GM12878 (cell line): Measurements from ENCODE around the gene MRPL1. TPM values are rescaled to one million over a fixed set of nuclear protein-coding genes. Genes with fewer than 3 reads are reported as not detected.

Source experiments
- ATAC-seq: fragments of 200-7000 bp; cut with Tn5 transposase; 3 replicates; pipeline ENCODE4 v1.9.1; 2020; ENCODE audit warnings: mild to moderate bottlenecking, moderate library complexity
- BruUV-seq: library from RNA; stranded (reverse); fragments of 400-500 nt; replicated peaks from 2 replicates; lab custom pipeline; 2021; lab: Mats Ljungman, UMichigan
- CTCF ChIA-PET: fragments of 300-600 bp; sonication (Branson Sonifier 250); formaldehyde crosslinking; extraction: SDS; loops from one replicate; lab custom pipeline; 2021; ENCODE audit warnings: inconsistent platforms; lab: Yijun Ruan, JAX
- POLR2A ChIA-PET: fragments of 350-600 bp; formaldehyde crosslinking; extraction: SDS; loops from one replicate; lab custom pipeline; 2021; ENCODE audit warnings: inconsistent platforms; lab: Charles Lee
- RAD21 ChIA-PET: fragments of 300-600 bp; sonication (Branson Sonifier 250); formaldehyde crosslinking; loops from one replicate; lab custom pipeline; 2023; ENCODE audit warnings: antibody characterized with exemption; ENCODE audit not compliant: unreplicated experiment; lab: Charles Lee
- SMC1A ChIA-PET: fragments of 300-600 bp; sonication (Branson Sonifier 250); formaldehyde crosslinking; loops from one replicate; lab custom pipeline; 2023; ENCODE audit not compliant: unreplicated experiment, uncharacterized antibody; lab: Charles Lee
- DNase-seq: peaks from one replicate; pipeline ENCODE4 v3.0.0-alpha.2; 2011; ENCODE audit warnings: low read depth, low spot score
- FAIRE-seq: peaks from 3 replicates; lab custom pipeline; 2011; peaks lifted over from hg19 to GRCh38; lab: Jason Lieb, UNC
- H2AFZ ChIP-seq: 2 replicates; pipeline ENCODE4 v1.6.0; 2011; ENCODE audit warnings: low read depth, low read length, control low read depth; ENCODE audit not compliant: control insufficient read depth
- H3K27ac ChIP-seq: 2 replicates; pipeline ENCODE4 v1.5.1; 2011; ENCODE audit warnings: control low read depth; ENCODE audit not compliant: control insufficient read depth, insufficient read depth
- H3K27me3 ChIP-seq, 2 experiments: replicated peaks in 1 of 2; 2 replicates each; pipeline versions ENCODE4 v1.6.0 to v1.6.1; 2011; ENCODE audit warnings: low read length in 1 of 2; ENCODE audit not compliant: control insufficient read depth in 2 of 2, insufficient read depth in 2 of 2
- H3K36me3 ChIP-seq, 2 experiments: 2 replicates each; pipeline ENCODE4 v1.5.1; 2011; ENCODE audit warnings: low read length in 1 of 2; ENCODE audit not compliant: control insufficient read depth in 2 of 2, insufficient read depth in 2 of 2
- H3K4me1 ChIP-seq: 2 replicates; pipeline ENCODE4 v1.6.1; 2011; ENCODE audit warnings: mild to moderate bottlenecking, low read length, moderate library complexity, mixed read lengths; ENCODE audit not compliant: control insufficient read depth, insufficient read depth
- H3K4me2 ChIP-seq: 2 replicates; pipeline ENCODE4 v1.6.0; 2011; ENCODE audit warnings: control low read depth; ENCODE audit not compliant: control insufficient read depth, insufficient read depth
- H3K4me3 ChIP-seq: fragments of 200-600 bp; sonication (generic); 2 replicates; pipeline ENCODE4 v1.5.1; 2016
- H3K79me2 ChIP-seq: 2 replicates; pipeline ENCODE4 v1.6.0; 2011; ENCODE audit warnings: low read length; ENCODE audit not compliant: control insufficient read depth, insufficient read depth
- H3K9ac ChIP-seq: 2 replicates; pipeline ENCODE4 v1.8.0; 2011; ENCODE audit warnings: low read length, control low read depth, mixed read lengths; ENCODE audit not compliant: control insufficient read depth, insufficient read depth
- H3K9me3 ChIP-seq: replicated peaks from 3 replicates; pipeline ENCODE4 v1.5.1; 2011; ENCODE audit warnings: mild to moderate bottlenecking, low read length; ENCODE audit not compliant: control insufficient read depth, insufficient read depth
- H4K20me1 ChIP-seq: 2 replicates; pipeline ENCODE4 v1.6.0; 2011; ENCODE audit not compliant: control insufficient read depth, insufficient read depth
- ATF7 ChIP-seq: fragments of 450-650 bp; IDR thresholded peaks from 2 replicates; pipeline ENCODE4 v1.6.1; 2016; ENCODE audit warnings: low read depth, mild to moderate bottlenecking
- BCL11A ChIP-seq: IDR thresholded peaks from 2 replicates; pipeline ENCODE4 v1.6.1; 2011; ENCODE audit warnings: low read depth, low read length
- FOXM1 ChIP-seq: IDR thresholded peaks from 2 replicates; pipeline ENCODE4 v1.6.1; 2012; ENCODE audit warnings: low read depth, mild to moderate bottlenecking, inconsistent platforms, low read length, moderate library complexity
- HCFC1 ChIP-seq: fragments of 150-350 bp; IDR thresholded peaks from 2 replicates; pipeline ENCODE4 v1.6.1; 2014; ENCODE audit warnings: low read length
- MTA2 ChIP-seq: fragments of 450-650 bp; IDR thresholded peaks from 2 replicates; pipeline ENCODE4 v1.6.1; 2016; ENCODE audit warnings: low read depth, mild to moderate bottlenecking, moderate library complexity
- MXI1 ChIP-seq: fragments of 150-350 bp; IDR thresholded peaks from 2 replicates; pipeline ENCODE4 v1.6.1; 2011; ENCODE audit warnings: low read depth, mild to moderate bottlenecking, inconsistent platforms, low read length, improper control_type of control experiment
- PML ChIP-seq: IDR thresholded peaks from 2 replicates; pipeline ENCODE4 v1.6.1; 2012; ENCODE audit warnings: low read length, inconsistent platforms
- SRF ChIP-seq, 2 experiments: IDR thresholded peaks; 2 replicates each; pipeline ENCODE4 v1.6.1; 2011; ENCODE audit warnings: low read depth in 2 of 2, low read length in 2 of 2, mild to moderate bottlenecking in 1 of 2, moderate library complexity in 1 of 2
- ZNF207 ChIP-seq: fragments of 450-650 bp; IDR thresholded peaks from 2 replicates; pipeline ENCODE4 v1.6.1; 2014; ENCODE audit warnings: antibody characterized with exemption, mild to moderate bottlenecking, borderline replicate concordance
- ZSCAN29 ChIP-seq: fragments of 450-650 bp; IDR thresholded peaks from 2 replicates; pipeline ENCODE4 v1.6.1; 2017; ENCODE audit warnings: mild to moderate bottlenecking, moderate library complexity
- WGBS: methylation state at CpG from one replicate; pipeline ENCODE4 v1.1.6; 2016; ENCODE audit warnings: low lambda C conversion rate; ENCODE audit not compliant: insufficient replicate concordance, insufficient coverage; ENCODE audit errors: missing lambda C conversion rate; 5-methylcytosine and 5-hydroxymethylcytosine counted together
- in situ Hi-C: fragments of 300-500 bp; cut with MboI; formaldehyde crosslinking; loops from 9 replicates; pipeline ENCODE4 v1.14.3; 2018; ENCODE audit warnings: mixed read lengths
- intact Hi-C: fragments of 100-400 bp; cut with micrococcal nuclease; formaldehyde crosslinking; loops from one replicate; pipeline ENCODE4 v1.14.2; 2022; ENCODE audit not compliant: unreplicated experiment
- polyA plus RNA-seq, 11 experiments: library from polyadenylated mRNA; depleted of rRNA in 4 of 11; unstranded in 6 of 11; stranded (reverse) in 5 of 11; fragments of >200 nt; fragmentation: Nextera tagmentation in 4 of 11; fragmentation: Illumina TruSeq in 1 of 11; extraction: Ambion mirVana in 4 of 11; extraction: Trizol in 1 of 11; gene quantifications; 1 replicate in 1 of 11; 2 replicates in 10 of 11; pipeline versions ENCODE4 v1.2.1 to v1.2.3, GENCODE V29; 2011 to 2016; ENCODE audit warnings: inconsistent platforms in 2 of 11, missing spikeins in 2 of 11, low read depth in 1 of 11
- total RNA-seq, 4 experiments: library from RNA; depleted of rRNA in 3 of 4; stranded (reverse); fragments of >200 nt in 3 of 4; fragmentation: Illumina TruSeq in 1 of 4; extraction: Trizol in 1 of 4; gene quantifications; 2 replicates each; pipeline versions ENCODE4 v1.2.1 to v1.2.3, GENCODE V29; 2013 to 2021
- TF ChIP-seq, protein P1 (sequence below): fragments of 450-650 bp; formaldehyde crosslinking; IDR thresholded peaks from 2 replicates; pipeline ENCODE4 v1.4.0; 2020; ENCODE audit warnings: mild to moderate bottlenecking, moderate library complexity
- TF ChIP-seq, protein P2 (sequence below): fragments of 450-650 bp; IDR thresholded peaks from 2 replicates; pipeline ENCODE4 v1.6.1; 2016; ENCODE audit warnings: mild to moderate bottlenecking

Gene MRPL1
- total and polyA plus RNA-seq, 10 of the 15 experiments (the other 5 are each of a cell fraction or from before 2014, with no cell fraction given), result 20.2 to 35.7 (median 28.2) TPM

DNA sequence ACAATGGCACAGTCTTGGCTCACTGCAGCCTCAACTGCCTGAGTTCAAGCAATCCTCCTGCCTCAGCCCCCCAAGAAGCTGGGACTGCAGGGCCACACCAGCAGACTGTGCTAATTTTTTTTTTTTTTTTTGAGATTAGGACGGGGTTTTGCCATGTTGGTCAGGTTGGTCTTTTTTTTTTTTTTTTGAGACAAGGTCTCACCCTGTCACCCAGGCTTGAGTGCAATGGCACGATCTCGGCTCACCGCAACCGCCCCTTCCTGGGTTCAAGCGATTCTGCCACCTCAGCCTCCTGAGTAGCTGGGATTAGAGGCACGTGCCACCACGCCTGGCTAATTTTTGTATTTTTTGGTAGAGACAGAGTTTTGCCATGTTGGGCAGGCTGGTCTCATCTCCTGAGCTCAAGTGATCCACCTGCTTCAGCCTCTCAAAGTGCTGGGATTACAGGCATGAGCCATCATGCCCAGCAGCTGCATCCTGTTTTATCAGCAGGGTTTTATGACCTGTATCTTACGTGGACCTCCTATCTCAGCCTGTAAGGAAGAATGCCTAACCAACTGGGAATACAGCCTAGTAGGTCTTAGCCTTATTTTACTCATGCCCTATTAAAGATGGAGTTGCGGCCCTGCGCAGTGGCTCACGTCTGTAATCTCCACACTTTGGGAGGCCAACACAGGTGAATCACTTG lies 13.2 kb upstream of the MRPL1 start:
- no peak for ATAC-seq
- ChIA-PET CTCF (interaction anchor here (0.7 kb wide), 1 partner anchor 7 kb away, joined by 3 read pairs; no protein-coding TSS in a partner anchor), POLR2A (no interaction called here), RAD21 (no interaction called here), SMC1A (no interaction called here)
- FAIRE-seq, result no peak
- intact Hi-C loops, result no loop called here
- no peak overlapping the region for H2AFZ ChIP-seq
- no peak overlapping the region for H3K9ac ChIP-seq
- DNase-seq, result no peak
- in situ Hi-C loops, result no loop called here
- H3K9me3 ChIP-seq, result no peaks in the 10 kb centered on the region
- H3K79me2 ChIP-seq, result no peaks in the 10 kb centered on the region
- no peak overlapping the region for H3K4me3 ChIP-seq
- peaks cover 3% of the 10 kb centered on the region; the same call in 1 of the 2 replicates for H3K4me1 ChIP-seq
- TF ChIP-seq ZNF207 (no peak), MXI1 (no peak), PML (no peak), ATF7 (no peak), SRF (IDR thresholded peaks at IDR 0.05; ENCODE audit: low read depth in 2 of 2, low read length in 2 of 2) (no peak), MTA2 (no peak), FOXM1 (no peak), BCL11A (no peak), HCFC1 (no peak), ZSCAN29 (no peak)
- TF ChIP-seq, protein P1, sequence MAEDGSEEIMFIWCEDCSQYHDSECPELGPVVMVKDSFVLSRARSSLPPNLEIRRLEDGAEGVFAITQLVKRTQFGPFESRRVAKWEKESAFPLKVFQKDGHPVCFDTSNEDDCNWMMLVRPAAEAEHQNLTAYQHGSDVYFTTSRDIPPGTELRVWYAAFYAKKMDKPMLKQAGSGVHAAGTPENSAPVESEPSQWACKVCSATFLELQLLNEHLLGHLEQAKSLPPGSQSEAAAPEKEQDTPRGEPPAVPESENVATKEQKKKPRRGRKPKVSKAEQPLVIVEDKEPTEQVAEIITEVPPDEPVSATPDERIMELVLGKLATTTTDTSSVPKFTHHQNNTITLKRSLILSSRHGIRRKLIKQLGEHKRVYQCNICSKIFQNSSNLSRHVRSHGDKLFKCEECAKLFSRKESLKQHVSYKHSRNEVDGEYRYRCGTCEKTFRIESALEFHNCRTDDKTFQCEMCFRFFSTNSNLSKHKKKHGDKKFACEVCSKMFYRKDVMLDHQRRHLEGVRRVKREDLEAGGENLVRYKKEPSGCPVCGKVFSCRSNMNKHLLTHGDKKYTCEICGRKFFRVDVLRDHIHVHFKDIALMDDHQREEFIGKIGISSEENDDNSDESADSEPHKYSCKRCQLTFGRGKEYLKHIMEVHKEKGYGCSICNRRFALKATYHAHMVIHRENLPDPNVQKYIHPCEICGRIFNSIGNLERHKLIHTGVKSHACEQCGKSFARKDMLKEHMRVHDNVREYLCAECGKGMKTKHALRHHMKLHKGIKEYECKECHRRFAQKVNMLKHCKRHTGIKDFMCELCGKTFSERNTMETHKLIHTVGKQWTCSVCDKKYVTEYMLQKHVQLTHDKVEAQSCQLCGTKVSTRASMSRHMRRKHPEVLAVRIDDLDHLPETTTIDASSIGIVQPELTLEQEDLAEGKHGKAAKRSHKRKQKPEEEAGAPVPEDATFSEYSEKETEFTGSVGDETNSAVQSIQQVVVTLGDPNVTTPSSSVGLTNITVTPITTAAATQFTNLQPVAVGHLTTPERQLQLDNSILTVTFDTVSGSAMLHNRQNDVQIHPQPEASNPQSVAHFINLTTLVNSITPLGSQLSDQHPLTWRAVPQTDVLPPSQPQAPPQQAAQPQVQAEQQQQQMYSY (CRISPR knock-in tag), result no peak
- TF ChIP-seq, protein P2, sequence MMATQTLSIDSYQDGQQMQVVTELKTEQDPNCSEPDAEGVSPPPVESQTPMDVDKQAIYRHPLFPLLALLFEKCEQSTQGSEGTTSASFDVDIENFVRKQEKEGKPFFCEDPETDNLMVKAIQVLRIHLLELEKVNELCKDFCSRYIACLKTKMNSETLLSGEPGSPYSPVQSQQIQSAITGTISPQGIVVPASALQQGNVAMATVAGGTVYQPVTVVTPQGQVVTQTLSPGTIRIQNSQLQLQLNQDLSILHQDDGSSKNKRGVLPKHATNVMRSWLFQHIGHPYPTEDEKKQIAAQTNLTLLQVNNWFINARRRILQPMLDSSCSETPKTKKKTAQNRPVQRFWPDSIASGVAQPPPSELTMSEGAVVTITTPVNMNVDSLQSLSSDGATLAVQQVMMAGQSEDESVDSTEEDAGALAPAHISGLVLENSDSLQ, result no peak
- 75% methylated on average over 11 of the region's 12 CpGs for WGBS
- H3K27ac ChIP-seq, result no peak overlapping the region
- no peaks in the 10 kb centered on the region for H4K20me1 ChIP-seq
- BruUV-seq, result no TSS peak
- H3K36me3 ChIP-seq, result no peaks in the 10 kb centered on the region
- H3K4me2 ChIP-seq, result no peak overlapping the region
- H3K27me3 ChIP-seq, result no peaks in the 10 kb centered on the region
